GM18868 (cell line): ENCODE data around the gene NIPSNAP3A.
"Not testable (repeated sequence)": the region's sequence is repeated elsewhere in the genome, so short reads cannot be mapped to it uniquely, and the experiment has no call there.

Experiments
- ATAC-seq: cut with Tn5 transposase; IDR thresholded peaks from one replicate; pipeline ENCODE4 v1.9.1; 2021; ENCODE audit warnings: mild to moderate bottlenecking, moderate library complexity; ENCODE audit not compliant: unreplicated experiment

Gene NIPSNAP3A

DNA sequence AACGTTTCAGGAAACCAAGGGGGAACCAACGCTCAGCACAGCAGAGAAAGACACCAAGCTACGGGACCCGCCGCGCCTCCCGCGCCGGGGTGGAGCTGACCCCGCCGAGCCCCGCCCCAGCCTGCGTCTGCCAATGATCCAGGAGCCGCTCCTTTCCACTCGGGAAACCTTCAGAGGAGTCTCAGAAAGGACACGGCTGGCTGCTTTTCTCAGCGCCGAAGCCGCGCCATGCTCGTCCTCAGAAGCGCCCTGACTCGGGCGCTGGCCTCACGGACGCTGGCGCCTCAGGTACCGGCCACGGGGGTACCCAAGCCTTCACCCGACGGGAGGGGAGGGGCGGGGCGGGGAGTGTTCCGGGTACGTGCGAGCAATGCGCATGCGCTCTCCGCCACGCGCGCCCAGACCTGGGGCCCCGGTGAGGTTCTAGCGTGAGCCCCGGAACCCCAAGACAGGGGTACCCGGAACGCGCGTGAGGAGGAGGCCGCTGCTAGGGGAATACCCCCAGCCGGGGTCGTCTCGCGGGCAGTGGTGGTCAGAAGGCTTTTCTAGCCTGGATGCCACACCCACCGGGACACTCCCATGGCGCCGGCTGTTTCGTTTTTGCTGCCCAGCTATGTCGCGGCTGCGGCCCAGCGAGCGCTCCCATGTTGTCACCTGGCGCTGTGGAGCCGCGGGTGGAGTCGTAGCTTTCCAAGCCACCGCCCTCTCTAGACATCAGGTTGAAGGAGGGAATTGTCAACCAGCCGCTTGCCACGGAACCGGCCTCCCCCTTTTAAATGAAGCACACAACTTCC is at the start of gene NIPSNAP3A:
Gene NIPSNAP3A, plus strand, starts transcription at position 119 of the 794 bp plus-strand sequence. Its CDS starts 110 bp downstream, at position 229.
- ATAC-seq: peak; percentile 85

DNA sequence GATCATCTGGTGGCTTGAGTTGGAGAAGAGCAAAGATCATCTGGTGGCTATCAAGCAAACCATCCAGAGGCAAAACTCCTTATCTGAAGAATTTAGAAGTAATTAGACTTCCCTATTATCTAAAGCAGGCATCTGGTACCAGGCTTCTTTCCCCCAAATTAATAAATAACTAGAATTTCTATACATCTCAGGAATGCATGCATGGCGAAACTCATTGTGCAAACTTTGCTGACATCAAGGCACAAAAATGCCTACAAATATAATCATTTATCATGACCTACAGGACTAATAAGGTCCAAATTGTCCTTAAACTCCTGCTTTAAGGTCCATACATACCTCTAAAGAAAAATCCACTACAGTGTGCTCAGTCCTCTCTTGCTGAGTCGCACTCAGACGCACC is 47.2 kb upstream of the NIPSNAP3A start:
- ATAC-seq: no peak

DNA sequence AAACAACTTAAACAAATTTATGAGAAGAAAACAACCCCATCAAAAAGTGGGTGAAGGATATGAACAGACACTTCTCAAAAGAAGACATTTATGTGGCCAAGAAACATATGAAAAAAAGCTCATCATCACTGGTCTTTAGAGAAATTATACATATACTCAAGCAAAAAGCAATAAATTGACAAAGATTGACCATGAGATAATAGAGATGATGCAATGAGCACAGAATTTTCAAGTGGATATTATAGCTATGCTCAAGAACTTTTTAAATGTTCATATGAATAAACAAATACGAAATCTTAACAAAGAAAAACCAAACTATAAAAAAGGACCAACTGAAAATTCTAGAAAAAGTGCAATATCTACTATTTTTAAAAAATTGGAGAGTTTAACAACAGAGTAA is 38.7 kb upstream of the NIPSNAP3A start:
- not testable (repeated sequence) for ATAC-seq

DNA sequence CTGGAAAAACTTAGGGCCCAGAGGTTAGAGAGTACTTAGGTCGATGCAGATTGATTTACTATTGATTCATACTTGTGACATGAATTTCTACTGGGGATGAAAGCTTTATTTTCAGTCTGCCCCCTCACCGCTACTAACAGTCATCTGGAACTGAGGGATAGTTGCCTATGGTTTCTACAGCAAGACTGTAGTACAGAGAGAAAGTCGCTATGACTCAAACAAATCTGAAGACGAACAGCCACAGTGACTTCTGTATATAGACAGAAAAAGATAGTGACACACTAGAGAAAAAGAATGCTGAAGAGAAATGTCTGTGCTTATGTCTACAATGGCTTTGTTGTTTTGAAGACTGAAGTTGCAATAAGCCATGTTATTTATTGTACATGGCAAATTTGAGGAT is 35.9 kb upstream of the NIPSNAP3A start:
- no peak for ATAC-seq

DNA sequence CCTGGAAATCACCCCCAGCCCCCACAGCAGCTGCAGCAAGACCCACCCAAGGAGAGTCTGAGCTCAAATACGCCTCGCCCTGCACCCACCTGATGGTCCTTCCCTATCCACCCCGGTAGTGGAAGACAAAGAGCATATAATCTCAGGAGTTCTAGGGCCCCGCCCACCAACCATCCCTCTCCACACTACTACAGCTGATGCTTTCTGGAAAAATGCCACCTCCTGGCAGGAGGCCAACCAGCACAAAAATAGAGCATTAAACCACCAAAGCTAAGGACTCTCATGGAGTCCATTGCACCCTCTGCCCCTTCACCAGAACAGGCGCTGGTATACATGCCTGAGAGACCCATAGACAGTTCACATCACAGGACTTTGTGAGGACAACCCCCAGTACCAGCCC is 22.5 kb upstream of the NIPSNAP3A start:
- no peak for ATAC-seq

DNA sequence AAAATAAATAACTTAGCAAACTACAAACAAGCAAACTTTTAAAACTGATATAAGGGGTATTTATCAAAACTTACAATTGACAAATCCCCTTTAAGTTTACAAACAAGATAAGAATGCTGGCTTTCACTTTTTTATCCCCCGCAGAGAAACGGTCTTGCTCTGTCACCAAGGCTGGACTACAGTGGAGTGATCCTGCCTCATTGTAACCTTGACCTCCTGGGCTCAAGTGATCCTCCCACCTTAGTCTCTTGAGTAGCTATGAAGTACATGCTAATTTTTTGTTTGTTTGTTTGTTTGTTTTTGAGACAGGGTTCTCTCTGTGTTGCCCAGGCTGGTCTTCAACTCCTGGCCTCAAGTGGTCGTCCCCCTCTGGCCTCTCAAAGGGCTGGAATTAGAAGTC is 9.0 kb upstream of the NIPSNAP3A start:
- ATAC-seq: no peak

DNA sequence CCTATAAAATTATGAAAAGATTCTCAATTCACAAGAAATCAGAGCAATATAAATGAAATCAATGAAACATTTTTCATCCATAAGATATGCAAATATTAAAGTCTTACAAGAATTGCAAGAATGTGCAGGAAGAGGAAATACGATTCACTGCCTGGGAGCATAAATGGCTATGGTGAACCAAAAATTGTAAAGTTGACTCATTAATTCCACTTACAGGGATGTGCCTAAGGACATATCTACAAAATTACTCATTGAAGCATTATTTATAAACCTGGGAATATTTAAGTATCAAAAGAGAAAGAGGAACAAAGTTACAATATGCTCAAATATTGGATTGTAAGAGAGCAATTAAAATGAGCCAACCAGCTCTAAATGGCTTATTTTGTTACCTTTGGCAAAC is 6.9 kb upstream of the NIPSNAP3A start:
- no peak for ATAC-seq

DNA sequence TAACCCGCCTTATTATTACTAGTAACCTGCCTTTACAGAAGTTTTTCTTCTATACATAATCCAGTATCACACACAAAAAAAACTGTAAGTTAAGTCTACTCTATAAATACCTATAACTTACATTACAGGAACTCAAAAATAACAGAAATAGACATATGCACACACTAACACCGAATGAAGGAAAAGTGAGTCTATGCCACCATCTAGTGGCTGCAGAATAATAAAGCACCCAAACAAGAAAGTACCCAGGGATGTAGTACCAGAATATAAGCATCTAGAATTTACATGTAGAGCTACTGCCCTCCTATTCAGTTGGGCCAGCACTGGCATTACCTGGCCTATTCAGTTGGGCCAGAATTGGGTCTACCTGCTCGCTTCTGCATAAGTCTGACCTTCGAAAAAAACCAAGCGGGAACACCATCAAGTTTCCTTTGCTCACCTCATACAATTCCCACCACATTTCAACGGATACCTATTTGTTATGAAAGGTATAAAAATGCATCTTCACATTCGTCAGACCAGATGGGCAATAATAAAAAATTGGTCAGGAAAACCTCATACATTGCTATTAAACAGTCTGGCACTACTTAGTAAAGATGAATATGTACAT is 4.0 kb upstream of the NIPSNAP3A start:
- ATAC-seq: peak; percentile 41

DNA sequence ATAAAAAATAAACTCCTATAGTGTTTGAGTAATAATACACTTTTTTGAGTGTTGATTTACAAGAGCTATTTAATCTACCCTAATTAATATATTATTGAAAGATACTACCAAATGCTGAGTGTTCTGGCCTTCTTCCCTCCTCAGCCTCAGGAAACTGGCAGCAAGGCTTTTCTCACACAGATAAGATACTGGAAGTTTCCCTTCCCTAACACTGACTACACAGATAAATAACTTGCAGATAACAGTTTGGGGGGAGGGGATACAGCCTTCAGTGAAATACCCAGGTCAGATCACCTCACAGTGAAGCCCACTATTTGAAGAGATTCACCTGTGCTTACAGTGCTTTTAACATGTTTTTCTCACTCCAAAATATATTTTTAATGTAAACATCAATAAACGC is 1.6 kb upstream of the NIPSNAP3A start:
- ATAC-seq: no peak

DNA sequence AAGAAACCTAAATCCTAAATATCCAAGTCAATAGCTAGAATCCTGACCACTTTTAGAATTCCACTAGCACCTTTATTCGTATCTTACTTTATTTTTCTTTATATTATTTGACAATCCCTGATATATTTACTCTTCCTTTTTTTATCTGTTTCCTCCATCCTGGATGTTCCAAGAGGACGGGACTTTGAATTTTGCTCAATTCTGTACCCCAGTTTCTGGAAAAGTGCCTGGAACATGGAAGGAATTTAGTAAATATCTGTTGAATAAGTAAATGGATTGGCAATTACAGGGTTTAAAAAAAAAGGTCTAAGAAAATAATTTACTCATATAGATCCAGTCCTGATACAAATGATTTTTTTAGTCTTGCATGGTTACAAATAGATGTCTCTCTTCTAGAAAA is 1.2 kb upstream of the NIPSNAP3A start:
- no peak for ATAC-seq

DNA sequence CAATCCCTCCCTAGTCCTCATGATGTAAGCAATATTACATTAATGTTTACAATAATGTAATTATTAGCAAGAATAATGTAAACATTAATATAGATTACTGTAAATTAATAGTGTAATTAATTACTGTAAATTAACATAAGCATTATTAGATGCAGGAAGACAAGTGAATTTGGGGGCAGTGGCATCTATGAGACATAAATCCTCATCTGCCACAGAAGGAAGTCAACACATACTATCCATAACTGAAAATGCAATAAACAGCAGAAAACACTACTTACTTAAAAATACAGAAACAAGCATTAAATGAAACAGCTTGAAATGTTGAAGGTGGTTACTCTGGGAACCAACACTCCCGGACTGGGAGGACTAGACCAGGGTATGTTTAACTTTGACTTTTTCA is 685 bp upstream of the NIPSNAP3A start:
- ATAC-seq: no peak

DNA sequence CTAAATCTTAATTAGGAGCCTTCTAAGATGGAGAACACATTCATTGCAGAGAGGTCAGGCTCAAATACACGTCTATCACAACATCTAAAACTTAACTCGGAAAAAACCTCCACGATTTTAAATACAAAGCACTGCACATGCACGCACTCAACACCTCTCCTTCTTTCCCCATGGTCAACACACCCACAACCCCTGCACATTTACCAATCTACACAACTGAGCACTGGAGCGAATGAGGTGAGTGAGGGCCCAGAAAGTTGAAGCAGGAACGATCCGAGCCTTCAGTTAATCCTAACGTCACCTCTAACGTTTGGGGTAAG is 278 bp upstream of the NIPSNAP3A start:
- no peak for ATAC-seq

DNA sequence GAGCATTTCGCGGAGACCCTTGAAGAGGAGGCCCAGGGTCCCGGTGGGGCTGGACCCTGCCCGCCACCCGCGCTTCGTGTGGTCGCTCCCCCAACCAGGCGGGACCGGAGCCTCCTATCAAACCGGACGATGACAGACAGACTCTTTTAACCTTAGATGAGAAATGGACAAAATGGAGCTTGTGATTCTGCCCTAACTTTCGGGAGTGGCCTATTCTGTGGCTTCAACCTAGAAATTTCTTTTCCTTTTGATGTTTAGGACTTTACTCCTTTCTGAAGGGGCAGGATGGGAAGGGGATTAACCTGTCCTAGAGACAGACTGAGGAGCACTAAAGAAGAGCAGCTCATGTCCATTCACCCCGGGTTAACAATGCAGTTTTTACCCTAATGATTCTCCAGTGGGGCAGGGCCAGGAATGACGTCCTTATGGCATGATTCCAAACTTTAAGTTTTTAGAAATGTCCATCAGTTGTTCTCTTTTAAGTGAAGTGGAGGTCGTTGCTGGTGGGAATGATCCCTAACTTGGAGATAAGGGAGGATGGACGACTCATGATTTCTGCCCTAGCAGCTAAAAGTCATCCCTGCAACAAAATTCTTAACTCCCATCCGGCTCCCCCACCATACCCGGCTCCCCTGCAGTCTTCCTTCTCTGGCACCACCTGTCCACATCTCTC is 1.0 kb downstream of the NIPSNAP3A start:
- no peak for ATAC-seq

DNA sequence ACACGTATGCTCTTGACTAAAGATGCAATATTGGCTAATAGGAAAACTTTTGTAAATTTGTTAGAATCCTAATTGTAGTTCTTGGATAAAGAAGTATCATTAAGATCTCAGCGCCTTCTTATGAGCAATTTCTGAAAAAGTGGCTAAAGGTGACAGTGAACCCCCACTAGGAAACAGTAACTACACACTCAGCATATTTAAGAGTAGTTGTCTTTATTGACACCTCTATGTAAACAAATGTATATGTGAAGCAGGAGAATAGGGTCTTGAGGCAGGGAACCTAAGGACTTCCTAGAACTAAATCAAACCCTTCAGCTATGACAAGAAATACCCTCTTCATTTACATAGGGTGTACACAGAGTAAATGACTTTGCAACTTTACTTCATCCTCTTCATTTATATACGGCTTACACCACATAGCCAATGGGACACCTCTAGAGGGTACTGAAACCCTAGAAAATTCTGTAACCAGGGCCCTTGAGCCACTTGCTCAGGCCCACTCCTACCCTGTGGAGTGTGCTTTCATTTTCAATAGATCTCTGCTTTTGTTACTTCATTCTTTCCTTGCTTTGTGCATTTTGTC is 2.8 kb downstream of the NIPSNAP3A start:
- ATAC-seq: no peak

DNA sequence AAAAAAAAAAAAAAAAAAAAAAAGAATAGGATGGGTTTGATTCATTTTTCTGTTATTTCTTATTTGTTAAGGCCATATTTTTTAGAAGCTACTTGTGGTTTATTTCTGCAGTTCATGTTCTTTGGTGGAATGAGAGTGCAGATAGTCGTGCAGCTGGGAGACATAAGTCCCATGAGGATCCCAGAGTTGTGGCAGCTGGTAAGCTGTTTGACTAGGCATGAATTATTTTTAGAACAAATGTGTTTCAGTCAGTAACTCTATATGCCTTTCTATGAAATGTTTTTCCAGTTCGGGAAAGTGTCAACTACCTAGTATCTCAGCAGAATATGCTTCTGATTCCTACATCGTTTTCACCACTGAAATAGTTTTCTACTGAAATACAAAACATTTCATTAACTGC is 11.5 kb downstream of the NIPSNAP3A start:
- ATAC-seq: no peak

DNA sequence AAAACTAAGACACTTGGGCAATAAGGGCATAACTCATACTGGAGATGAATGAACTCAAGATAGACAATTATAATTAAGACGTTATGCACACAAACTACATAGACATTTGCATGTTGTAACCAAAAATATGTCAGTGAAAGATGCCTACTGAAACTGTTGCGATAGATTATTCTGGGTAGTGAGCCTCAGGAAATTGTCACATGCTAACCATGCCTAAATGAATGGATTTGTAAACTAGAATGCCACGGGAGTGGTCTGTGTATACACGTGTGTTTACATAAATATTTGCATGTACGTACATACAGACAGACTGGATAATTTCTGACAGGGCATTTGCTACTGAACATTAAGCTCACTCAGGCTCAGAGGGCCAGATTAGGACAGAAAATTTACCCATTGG is 17.7 kb downstream of the NIPSNAP3A start:
- ATAC-seq: peak; percentile 22

DNA sequence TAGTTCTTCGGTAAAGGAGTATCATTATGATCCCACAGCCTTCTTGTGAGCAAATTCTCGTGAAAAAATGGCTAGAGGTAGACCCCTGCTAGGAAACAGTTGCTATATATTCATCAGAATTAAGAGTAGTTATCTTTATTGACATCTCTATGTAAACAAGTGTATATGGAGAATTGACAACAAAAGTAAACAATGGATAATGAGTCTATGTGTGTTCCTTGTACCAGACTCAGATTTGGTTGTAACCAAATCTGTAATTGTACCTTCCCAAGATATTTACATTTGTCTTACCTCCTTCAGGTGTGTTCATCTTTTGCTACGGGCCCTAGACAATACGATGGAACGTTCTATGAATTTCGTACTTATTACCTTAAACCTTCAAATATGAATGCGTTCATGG is 18.5 kb downstream of the NIPSNAP3A start:
- ATAC-seq: no peak

DNA sequence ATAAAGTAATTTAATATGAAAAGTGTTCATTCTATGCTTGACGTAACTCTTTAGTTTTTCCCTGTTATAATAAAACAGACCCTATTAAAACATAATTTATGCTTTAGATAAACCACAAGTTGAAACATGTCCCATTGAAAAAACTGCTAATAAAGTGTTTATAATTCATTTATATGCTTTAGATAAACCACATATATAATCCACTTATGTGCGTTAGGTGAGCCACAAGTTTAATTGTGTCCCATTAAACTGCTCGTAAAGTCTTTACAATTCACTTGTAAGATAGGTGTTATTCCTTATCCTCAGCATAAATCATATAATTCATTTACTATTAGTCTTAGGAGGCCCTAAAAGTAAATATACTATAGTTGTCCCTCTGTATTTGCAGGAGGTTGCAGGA is 20.0 kb downstream of the NIPSNAP3A start:
- ATAC-seq: no peak

DNA sequence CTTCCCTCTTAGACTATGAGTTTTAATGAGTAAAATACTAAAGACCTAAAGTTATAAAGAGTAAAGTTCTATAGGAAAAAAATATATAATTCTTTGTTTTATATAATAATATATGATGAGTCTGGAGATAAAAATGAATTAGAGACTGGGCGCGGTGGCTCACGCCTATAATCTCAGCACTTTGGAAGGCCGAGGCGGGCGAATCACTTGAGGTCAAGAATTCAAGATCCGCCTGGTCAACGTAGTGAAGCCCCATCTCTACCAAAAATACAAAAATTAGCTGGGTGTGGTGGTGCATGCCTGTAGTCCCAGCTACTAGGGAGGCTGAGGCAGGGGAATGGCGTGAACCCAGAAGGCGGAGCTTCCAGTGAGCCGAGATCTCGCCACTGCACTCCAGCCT is 21.5 kb downstream of the NIPSNAP3A start:
- not testable (repeated sequence) for ATAC-seq

DNA sequence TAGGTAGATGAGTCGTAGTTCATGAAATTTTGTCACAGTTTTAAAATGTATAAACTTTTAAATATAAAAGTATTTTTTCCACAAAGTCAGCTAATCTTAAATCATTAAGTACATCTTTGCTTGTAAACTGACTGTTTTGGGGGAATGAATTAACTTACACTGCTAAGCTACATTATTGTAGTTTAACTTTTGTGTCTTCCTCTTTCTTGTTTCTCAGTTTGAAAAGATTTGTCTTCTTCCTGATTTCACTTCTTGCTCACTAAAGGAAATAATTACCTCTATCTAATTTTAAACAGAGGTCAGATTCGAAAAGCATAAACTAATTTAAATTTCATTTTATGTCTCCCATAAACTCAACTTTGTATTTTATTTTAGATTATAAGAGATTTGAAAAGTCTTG is 22.2 kb downstream of the NIPSNAP3A start:
- peak; percentile 53 for ATAC-seq

DNA sequence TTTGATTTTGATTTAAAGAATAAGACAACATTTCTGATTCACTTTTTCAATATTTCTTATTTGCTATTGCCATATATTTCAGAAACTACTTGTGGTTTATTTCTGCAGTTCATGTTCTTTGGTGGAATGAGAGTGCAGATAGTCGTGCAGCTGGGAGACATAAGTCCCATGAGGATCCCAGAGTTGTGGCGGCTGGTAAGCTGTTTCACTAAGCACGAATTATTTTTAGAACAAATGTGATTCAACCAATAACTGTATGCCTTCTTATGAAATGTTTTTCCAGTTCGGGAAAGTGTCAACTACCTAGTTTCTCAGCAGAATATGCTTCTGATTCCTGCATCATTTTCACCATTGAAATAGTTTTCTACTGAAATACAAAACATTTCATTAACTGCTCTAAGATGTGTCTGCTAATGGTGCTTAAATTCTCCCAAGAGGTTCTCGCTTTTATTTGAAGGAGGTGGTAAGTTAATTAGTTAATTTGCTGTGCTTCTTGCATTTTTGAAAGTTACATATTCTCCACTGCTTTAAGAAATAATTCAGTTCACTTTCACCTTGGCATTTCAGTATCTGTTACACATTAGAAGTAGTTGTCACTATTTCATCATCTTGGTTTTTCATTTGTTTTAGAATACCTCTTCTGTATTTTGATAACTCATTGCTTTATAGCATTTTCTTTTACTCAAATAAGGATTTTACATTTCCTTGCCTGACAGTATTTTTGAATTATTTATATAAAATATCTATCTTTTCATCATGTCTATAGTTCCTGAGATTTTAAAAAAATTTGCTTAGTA is 25.4 kb downstream of the NIPSNAP3A start:
- ATAC-seq: peak; percentile 33
